ENCODE measurements around the gene FCHO1. TPM values are rescaled to one million over a fixed set of nuclear protein-coding genes. Genes with fewer than 3 reads are reported as not detected.
"Not testable (repeated sequence)": the region's sequence is repeated elsewhere in the genome, so short reads cannot be mapped to it uniquely, and the experiment has no call there.

The FCHO1 gene
- total and polyA plus RNA-seq, 2 donors (not counting 3 experiments of a cell fraction or from before 2014, with no cell fraction given): 0.66 to 1.6 TPM

DNA sequence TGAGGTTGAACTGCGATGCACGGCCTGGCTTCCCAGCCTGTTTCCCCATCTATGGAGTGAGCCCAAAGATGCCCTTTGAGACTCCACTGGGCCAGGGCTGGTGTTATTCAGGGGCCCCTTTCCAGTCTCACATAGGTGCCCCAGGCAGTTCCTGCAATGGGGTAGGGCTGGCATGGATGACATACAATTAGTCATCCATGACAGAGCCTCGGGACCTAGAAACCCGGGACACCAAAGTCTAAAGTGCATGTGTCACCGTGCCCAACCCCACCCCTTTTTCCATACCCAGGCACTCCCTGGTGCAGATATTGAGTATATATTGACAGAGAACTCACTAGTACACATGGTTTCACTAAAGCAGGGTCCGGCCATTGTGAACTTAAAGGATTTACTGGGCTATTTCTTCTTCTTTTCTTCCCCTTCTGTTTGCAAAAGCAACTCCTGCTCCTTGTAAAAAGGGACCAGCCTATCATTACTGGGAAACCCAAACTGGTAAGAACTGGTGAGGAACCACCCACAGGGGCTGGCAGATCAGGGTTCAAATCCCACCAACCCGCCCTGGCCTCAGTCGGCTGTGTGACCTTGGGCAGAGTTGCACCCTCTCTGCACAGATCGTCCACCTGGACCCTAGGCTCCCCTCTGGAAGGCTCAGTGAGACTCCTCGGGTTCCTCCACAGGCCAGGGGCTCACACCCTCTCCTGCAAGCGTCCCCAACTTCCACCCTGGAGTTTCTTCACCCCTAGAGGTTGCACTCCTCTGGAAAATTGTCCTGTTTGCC lies 46.3 kb downstream of the FCHO1 start:
- no peak for FAIRE-seq
- no peak overlapping the region for H3K27ac ChIP-seq (ENCODE audit: insufficient read depth, low read depth, low read length)

DNA sequence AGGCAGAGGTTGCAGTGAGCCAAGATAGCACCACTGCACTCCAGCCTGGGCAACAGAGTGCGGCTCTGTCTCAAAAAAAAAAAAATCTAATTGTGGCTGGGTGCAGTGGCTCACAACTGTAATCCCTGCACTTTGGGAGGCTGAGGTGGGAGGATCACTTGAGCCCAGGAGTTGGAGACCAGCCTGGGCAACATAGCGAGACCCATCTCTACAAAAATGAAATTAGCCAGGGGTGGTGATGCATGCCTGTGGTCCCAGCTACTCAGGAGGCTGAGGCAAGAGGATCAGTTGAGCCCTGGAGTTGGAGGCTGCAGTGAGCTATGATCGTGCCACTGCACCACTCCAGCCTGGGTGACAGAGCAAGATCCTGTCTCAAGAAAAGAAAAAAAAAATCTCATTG lies 47.3 kb downstream of the FCHO1 start:
- H3K9me3 ChIP-seq (replicated peaks; ENCODE audit: control insufficient read depth, insufficient read depth, low read length); H4K20me1 ChIP-seq (replicated peaks; ENCODE audit: control insufficient read depth, extremely low read depth, insufficient read depth, low read length); dilution Hi-C loops (cut with MboI; ENCODE audit: extremely low pct_ligation_motif_present, low sequenced_read_pairs); H3K4me2 ChIP-seq (ENCODE audit: insufficient read depth, low read length); H3K4me3 ChIP-seq (replicated peaks in 1 of 3; ENCODE audit: insufficient read depth in 1 of 3, low read depth in 1 of 3, low read length in 3 of 3); H3K9ac ChIP-seq (replicated peaks; ENCODE audit: extremely low read depth, insufficient read depth, low read length); H3K36me3 ChIP-seq (ENCODE audit: control insufficient read depth in 2 of 2, extremely low read depth in 1 of 2, insufficient read depth in 2 of 2, low read length in 2 of 2); H2AFZ ChIP-seq (ENCODE audit: low read depth, low read length); H3K27ac ChIP-seq (ENCODE audit: insufficient read depth, low read depth, low read length); H3K79me2 ChIP-seq (ENCODE audit: control insufficient read depth, insufficient read depth, low read length); DNase-seq (ENCODE audit: low read depth, low spot score); BruUV-seq (replicated peaks); FAIRE-seq; intact Hi-C loops (cut with micrococcal nuclease); H3K4me1 ChIP-seq (ENCODE audit: control insufficient read depth, extremely low read depth, insufficient read depth, low read length); H3K9me1 ChIP-seq (replicated peaks; ENCODE audit: control insufficient read depth, extremely low read depth, insufficient read depth, low read length): not testable (repeated sequence)
- POLR2A ChIA-PET: interaction anchor here (0.7 to 0.9 kb wide), 2 partner anchors 61 to 71 kb away, joined by 3 to 5 read pairs; no protein-coding TSS in a partner anchor
- CTCF ChIA-PET: interaction anchor here (0.6 kb wide), 1 partner anchor 40 kb away, joined by 3 read pairs; no protein-coding TSS in a partner anchor
- H3K27me3 ChIP-seq (ENCODE audit: control insufficient read depth in 2 of 2, insufficient read depth in 2 of 2, low read length in 2 of 2): peaks cover 12 to 14% of the 10 kb centered on the region in 2 experiments

More for the DNA sequence above, 46.3 kb downstream of the FCHO1 start:
- dilution Hi-C loops (cut with MboI; ENCODE audit: extremely low pct_ligation_motif_present, low sequenced_read_pairs): no loop called here
- Histone ChIP-seq H3K27me3 (ENCODE audit: control insufficient read depth in 2 of 2, insufficient read depth in 2 of 2, low read length in 2 of 2) (peaks cover 13 to 14% of the 10 kb centered on the region in 2 experiments), H3K9me1 (replicated peaks; ENCODE audit: control insufficient read depth, extremely low read depth, insufficient read depth, low read length) (no peaks in the 10 kb centered on the region), H4K20me1 (replicated peaks; ENCODE audit: control insufficient read depth, extremely low read depth, insufficient read depth, low read length) (no peaks in the 10 kb centered on the region), H3K4me2 (ENCODE audit: insufficient read depth, low read length) (no peak overlapping the region), H2AFZ (ENCODE audit: low read depth, low read length) (no peak overlapping the region), H3K4me1 (ENCODE audit: control insufficient read depth, extremely low read depth, insufficient read depth, low read length) (peaks cover 3% of the 10 kb centered on the region), H3K36me3 (ENCODE audit: control insufficient read depth in 2 of 2, extremely low read depth in 1 of 2, insufficient read depth in 2 of 2, low read length in 2 of 2) (no peaks in the 10 kb centered on the region), H3K79me2 (ENCODE audit: control insufficient read depth, insufficient read depth, low read length) (no peaks in the 10 kb centered on the region), H3K9ac (replicated peaks; ENCODE audit: extremely low read depth, insufficient read depth, low read length) (no peak overlapping the region), H3K4me3 (replicated peaks in 1 of 3; ENCODE audit: insufficient read depth in 1 of 3, low read depth in 1 of 3, low read length in 3 of 3) (no peak overlapping the region), H3K9me3 (replicated peaks; ENCODE audit: control insufficient read depth, insufficient read depth, low read length) (no peaks in the 10 kb centered on the region)
- no peak for DNase-seq (ENCODE audit: low read depth, low spot score)
- TF ChIP-seq POLR2AphosphoS5 (IDR thresholded peaks at IDR 0.05; ENCODE audit: insufficient read depth, low read depth, low read length) (no peak), EZH2 (IDR thresholded peaks at IDR 0.05; ENCODE audit: borderline replicate concordance, low read depth, low read length, severe bottlenecking) (no peak)
- TF ChIP-seq, protein P1, sequence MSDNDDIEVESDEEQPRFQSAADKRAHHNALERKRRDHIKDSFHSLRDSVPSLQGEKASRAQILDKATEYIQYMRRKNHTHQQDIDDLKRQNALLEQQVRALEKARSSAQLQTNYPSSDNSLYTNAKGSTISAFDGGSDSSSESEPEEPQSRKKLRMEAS (IDR thresholded peaks at IDR 0.05; ENCODE audit: insufficient read depth, insufficient read length): no peak
- BruUV-seq (replicated peaks): no TSS peak
- intact Hi-C loops (cut with micrococcal nuclease): no loop called here
- ChIA-PET POLR2A (interaction anchor here (0.7 kb wide), 1 partner anchor 62 kb away, joined by 3 read pairs; no protein-coding TSS in a partner anchor), CTCF (interaction anchor here (1.0 to 1.2 kb wide), 2 partner anchors 14 to 58 kb away, joined by 3 read pairs; no protein-coding TSS in a partner anchor)
